Thoracic aorta (tissue), 2 donors: ENCODE results near the gene MYMX. TPM values are rescaled to one million over a fixed set of nuclear protein-coding genes. Genes with fewer than 3 reads are reported as not detected.
"Not testable (repeated sequence)": the region's sequence is repeated elsewhere in the genome, so short reads cannot be mapped to it uniquely, and the experiment has no call there.

Source experiments
- ATAC-seq: fragments of 150-250 bp; one replicate; pipeline ENCODE4 v1.8.0; 2017; ENCODE audit warnings: low read depth; ENCODE audit not compliant: insufficient number of reproducible peaks, low FRiP score
- DNase-seq: peaks from one replicate; pipeline ENCODE4 v3.0.0-alpha.2; 2020; ENCODE audit warnings: low spot score
- H3K27ac ChIP-seq, 2 donors: fragments of 200-600 bp; sonication (generic); 1 replicate in 1 of 2; 2 replicates in 1 of 2; pipeline ENCODE4 v1.5.1; 2016; ENCODE audit warnings: mild to moderate bottlenecking in 2 of 2, moderate library complexity in 2 of 2
- H3K27me3 ChIP-seq: fragments of 200-600 bp; sonication (generic); replicated peaks from 2 replicates; pipeline ENCODE4 v1.6.0; 2016; ENCODE audit warnings: mild to moderate bottlenecking; ENCODE audit not compliant: insufficient read depth
- H3K36me3 ChIP-seq: fragments of 200-600 bp; sonication (generic); one replicate; pipeline ENCODE4 v1.5.1; 2016
- H3K4me1 ChIP-seq, 2 donors: fragments of 200-600 bp; sonication (generic); 1 replicate in 1 of 2; 2 replicates in 1 of 2; pipeline versions ENCODE4 v1.5.1 to v1.6.0; 2016; ENCODE audit warnings: low read depth in 2 of 2, mild to moderate bottlenecking in 1 of 2; ENCODE audit not compliant: control insufficient read depth in 1 of 2
- H3K4me3 ChIP-seq: fragments of 200-600 bp; sonication (generic); 2 replicates; pipeline ENCODE4 v1.5.1; 2016; ENCODE audit warnings: mild to moderate bottlenecking
- H3K9me3 ChIP-seq: fragments of 200-600 bp; sonication (generic); 2 replicates; pipeline ENCODE4 v1.5.1; 2016
- total RNA-seq, 2 donors: library from RNA; depleted of rRNA; stranded (reverse); fragments of >200 nt; gene quantifications; one replicate each; pipeline versions ENCODE4 v1.1.0 to v1.2.3, GENCODE V29; 2016
- TF ChIP-seq, protein P1 (sequence below): fragments of 200-600 bp; sonication (generic); IDR thresholded peaks from one replicate; pipeline ENCODE4 v1.5.1; 2019; ENCODE audit warnings: antibody characterized with exemption

The MYMX gene
- total RNA-seq, 2 donors from 2014 or later: not detected

GRCh38 chr6:44178424-44179071 is 38.2 kb upstream of the MYMX start:
- ATAC-seq: no peak
- H3K27me3 ChIP-seq: no peaks in the 10 kb centered on the region
- DNase-seq: no peak
- TF ChIP-seq, protein P1, sequence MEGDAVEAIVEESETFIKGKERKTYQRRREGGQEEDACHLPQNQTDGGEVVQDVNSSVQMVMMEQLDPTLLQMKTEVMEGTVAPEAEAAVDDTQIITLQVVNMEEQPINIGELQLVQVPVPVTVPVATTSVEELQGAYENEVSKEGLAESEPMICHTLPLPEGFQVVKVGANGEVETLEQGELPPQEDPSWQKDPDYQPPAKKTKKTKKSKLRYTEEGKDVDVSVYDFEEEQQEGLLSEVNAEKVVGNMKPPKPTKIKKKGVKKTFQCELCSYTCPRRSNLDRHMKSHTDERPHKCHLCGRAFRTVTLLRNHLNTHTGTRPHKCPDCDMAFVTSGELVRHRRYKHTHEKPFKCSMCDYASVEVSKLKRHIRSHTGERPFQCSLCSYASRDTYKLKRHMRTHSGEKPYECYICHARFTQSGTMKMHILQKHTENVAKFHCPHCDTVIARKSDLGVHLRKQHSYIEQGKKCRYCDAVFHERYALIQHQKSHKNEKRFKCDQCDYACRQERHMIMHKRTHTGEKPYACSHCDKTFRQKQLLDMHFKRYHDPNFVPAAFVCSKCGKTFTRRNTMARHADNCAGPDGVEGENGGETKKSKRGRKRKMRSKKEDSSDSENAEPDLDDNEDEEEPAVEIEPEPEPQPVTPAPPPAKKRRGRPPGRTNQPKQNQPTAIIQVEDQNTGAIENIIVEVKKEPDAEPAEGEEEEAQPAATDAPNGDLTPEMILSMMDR: no peak
- H3K36me3 ChIP-seq: no peaks in the 10 kb centered on the region
- H3K4me1 ChIP-seq: peaks cover 9 to 28% of the 10 kb centered on the region in 2 donors
- no peaks in the 10 kb centered on the region for H3K9me3 ChIP-seq
- no peak overlapping the region for H3K4me3 ChIP-seq
- peak overlapping the region; percentile 66 to 67 for H3K27ac ChIP-seq

DNA sequence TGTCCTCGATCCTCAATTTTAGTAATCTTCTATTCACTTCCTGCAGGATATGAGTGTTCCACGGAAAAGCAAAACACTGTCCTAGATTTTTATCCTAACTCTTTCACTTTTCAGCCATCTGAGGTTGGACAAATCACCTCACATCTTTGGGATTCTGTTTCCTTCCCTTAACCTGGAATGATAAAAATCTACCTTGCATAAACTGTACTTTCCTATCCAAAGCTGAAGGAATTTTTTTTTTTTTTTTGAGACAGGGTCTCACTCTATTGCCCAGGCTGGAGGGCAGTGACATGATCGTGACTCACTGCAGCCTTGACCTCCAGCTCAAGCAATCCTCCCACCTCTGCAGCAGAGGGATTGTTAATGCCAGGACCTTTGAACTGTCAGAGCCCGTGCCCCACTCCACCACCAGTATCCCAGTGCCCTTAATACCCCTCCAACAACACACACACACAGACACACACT is 37.6 kb upstream of the MYMX start:
- H3K9me3 ChIP-seq: no peaks in the 10 kb centered on the region
- H3K4me1 ChIP-seq: peaks cover 9 to 28% of the 10 kb centered on the region in 2 donors
- no peak for DNase-seq
- H3K27ac ChIP-seq: peak overlapping the region in 1 of 2 donors; percentile 67
- no peaks in the 10 kb centered on the region for H3K36me3 ChIP-seq
- H3K4me3 ChIP-seq: no peak overlapping the region
- no peak for ATAC-seq
- TF ChIP-seq, protein P1: no peak
- no peaks in the 10 kb centered on the region for H3K27me3 ChIP-seq

DNA sequence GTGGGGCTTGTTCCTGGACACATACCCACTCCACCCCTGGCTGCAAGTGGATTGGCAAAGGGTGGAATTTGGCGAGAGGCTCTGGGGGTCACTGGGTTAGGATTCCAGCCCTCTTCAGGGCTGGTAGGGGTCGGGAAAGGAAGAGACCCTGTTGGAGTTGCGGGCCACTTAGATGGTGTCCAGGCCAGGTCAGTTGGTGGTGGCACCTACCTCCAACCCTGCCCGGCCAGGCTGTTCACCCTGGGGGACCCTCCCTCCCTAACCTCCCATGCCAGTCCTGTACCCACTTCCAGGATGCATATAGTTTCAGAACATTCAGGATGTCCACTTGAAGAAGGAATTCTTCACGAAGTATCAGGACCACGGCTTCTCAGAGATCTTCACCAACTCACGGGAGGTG is 37.1 kb upstream of the MYMX start:
- TF ChIP-seq, protein P1: no peak
- H3K4me3 ChIP-seq: no peak overlapping the region
- no peaks in the 10 kb centered on the region for H3K36me3 ChIP-seq
- no peaks in the 10 kb centered on the region for H3K27me3 ChIP-seq
- H3K27ac ChIP-seq: no peak overlapping the region
- no peaks in the 10 kb centered on the region for H3K9me3 ChIP-seq
- peaks cover 9 to 28% of the 10 kb centered on the region in 2 donors for H3K4me1 ChIP-seq
- DNase-seq: no peak
- no peak for ATAC-seq

DNA sequence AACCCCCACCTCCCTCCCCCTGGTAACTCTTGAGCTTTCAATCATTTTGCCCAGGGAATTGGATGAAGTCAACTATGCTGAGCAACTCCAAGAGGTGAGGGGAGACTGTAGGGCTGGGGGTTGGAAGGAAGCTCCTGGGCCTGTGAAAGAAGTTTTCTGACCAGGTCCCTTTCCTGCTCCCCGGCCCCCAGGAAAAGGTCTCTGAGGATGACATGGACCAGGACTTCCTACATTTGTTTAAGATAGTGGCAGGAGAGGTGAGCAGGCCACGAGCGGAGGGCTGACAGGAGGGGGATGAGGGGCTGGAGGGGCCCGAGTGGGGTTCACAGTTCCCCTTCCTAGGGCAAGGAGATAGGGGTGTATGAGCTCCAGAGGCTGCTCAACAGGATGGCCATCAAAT is 36.3 kb upstream of the MYMX start:
- ATAC-seq (no peak), DNase-seq (no peak)

GRCh38 chr6:44180886-44181285 is 35.8 kb upstream of the MYMX start:
- TF ChIP-seq, protein P1: no peak
- no peak overlapping the region for H3K4me3 ChIP-seq
- no peaks in the 10 kb centered on the region for H3K9me3 ChIP-seq
- H3K4me1 ChIP-seq: peaks cover 9 to 28% of the 10 kb centered on the region in 2 donors
- no peaks in the 10 kb centered on the region for H3K27me3 ChIP-seq
- no peaks in the 10 kb centered on the region for H3K36me3 ChIP-seq
- no peak for ATAC-seq
- H3K27ac ChIP-seq: no peak overlapping the region
- DNase-seq: no peak

More for the DNA sequence above, 36.3 kb upstream of the MYMX start:
- Histone ChIP-seq H3K27ac (no peak overlapping the region), H3K9me3 (no peaks in the 10 kb centered on the region), H3K36me3 (no peaks in the 10 kb centered on the region), H3K27me3 (no peaks in the 10 kb centered on the region), H3K4me1 (peaks cover 9 to 28% of the 10 kb centered on the region in 2 donors), H3K4me3 (no peak overlapping the region)
- TF ChIP-seq, protein P1: no peak

GRCh38 chr6:44181784-44182183 is 34.9 kb upstream of the MYMX start:
- not testable (repeated sequence) for H3K4me3 ChIP-seq, DNase-seq, H3K27me3 ChIP-seq, H3K36me3 ChIP-seq, H3K27ac ChIP-seq, ATAC-seq, H3K9me3 ChIP-seq
- peaks cover 9 to 26% of the 10 kb centered on the region in 2 donors for H3K4me1 ChIP-seq
